ENCODE results near the gene ALX4.

ALX4 gene

DNA sequence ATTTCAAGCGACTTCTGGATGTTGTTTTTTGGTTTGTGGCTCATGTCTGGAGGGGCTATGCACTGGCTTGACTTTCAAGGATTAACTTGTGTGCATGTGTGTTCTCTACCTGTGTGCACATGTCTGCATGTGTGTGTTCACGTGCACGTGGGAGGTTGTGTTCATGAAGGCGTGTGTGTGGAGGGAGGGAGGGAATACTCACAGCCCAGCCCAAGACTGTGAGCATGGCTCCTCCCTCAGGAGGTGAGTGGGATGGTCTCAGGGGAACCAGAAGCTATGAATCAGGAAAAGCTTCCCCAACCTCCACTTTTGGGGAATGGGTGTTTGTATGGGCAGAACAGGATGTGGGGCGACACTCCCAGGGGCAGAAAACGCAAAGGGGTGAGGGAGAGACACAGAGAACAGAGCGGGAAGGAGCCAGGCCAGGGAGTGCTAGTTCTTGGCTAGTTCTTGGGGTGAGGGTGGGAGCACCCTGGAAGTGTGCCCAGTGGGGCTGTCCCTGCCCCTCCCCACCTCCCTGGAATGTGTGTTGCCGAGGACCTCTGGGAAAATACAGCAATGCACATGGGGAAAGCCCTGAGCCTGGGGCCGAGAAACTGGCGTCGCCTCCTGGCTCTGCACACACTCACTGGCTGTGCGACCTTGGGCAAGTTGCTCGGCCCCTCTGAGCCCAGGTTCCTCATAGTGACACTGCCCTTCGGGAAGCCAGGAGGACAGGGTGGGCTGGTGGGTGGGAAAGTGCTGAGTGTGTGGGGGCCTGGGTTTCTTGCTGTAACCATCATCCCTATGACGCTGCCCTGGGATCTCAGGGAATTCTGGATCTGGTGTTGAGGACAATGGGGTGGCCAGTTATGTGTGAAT is 16.9 kb upstream of the ALX4 start:
- TF ChIP-seq CTCF (IDR thresholded peaks at IDR 0.05) = no peak

DNA sequence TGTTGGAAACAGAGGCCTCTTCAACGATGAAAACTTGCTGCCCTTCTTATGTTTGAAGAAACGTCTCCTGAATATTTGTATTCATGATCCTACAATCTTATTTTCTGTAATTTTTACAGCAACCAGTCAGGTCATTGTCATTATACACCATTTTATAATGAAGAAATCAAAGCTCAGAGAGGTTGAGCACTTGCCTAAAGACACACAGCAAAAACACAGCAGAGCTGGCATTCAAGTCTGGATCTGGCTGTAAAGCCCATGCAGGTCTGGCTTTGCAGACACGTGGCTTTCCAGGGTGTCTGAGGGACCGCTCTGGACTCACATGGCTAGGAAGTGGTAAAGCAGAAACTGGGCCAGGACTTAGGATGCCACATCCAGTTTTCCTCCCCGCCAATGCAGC is 15.8 kb upstream of the ALX4 start:
- TF ChIP-seq CTCF (IDR thresholded peaks at IDR 0.05) = no peak

GRCh38 chr11:44324749-44325525 is 15.0 kb upstream of the ALX4 start:
- no peak for TF ChIP-seq CTCF (IDR thresholded peaks at IDR 0.05)

DNA sequence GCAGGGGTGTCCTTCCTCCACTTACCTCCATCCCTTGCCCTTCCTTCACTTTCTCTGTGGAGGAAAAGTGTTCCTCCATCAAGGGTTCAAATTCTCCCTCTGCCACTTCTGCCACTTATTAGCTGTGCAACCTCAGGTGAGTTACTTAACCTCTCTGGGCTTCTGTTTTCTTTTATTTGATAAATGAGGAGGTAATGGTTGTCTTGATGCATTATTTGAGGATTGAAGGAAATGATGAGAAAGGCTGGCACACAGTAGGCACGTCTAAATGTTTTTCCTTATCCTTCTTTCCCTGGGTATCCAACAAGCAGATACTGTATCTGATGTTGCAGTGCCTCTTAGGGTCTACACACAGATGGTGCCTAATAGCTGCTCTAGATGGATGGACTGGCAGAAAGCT is 14.3 kb upstream of the ALX4 start:
- TF ChIP-seq CTCF (IDR thresholded peaks at IDR 0.05) = no peak

GRCh38 chr11:44322243-44322642 is 12.3 kb upstream of the ALX4 start:
- no peak for TF ChIP-seq CTCF (IDR thresholded peaks at IDR 0.05)

- TF ChIP-seq CTCF (IDR thresholded peaks at IDR 0.05) = no peak
These were observed 11.1 kb upstream of the ALX4 start for GRCh38 chr11:44321059-44321458.

GRCh38 chr11:44320289-44320973 is 10.5 kb upstream of the ALX4 start:
- TF ChIP-seq CTCF (IDR thresholded peaks at IDR 0.05) = no peak
